HL-60/S4 (cell line): Measurements from ENCODE around the gene HLCS.

Source experiments
- in situ Hi-C: fragments of 300-500 bp; cut with MboI; formaldehyde crosslinking; loops from 2 replicates; pipeline ENCODE4 v1.14.3; 2022; ENCODE audit warnings: low sequenced_read_pairs

HLCS gene

GRCh38 chr21:36985751-36986594, 19.5 kb upstream of the HLCS start:
- in situ Hi-C loops, result no loop called here

GRCh38 chr21:36981977-36982700, 15.7 kb upstream of the HLCS start:
- in situ Hi-C loops, result no loop called here

DNA sequence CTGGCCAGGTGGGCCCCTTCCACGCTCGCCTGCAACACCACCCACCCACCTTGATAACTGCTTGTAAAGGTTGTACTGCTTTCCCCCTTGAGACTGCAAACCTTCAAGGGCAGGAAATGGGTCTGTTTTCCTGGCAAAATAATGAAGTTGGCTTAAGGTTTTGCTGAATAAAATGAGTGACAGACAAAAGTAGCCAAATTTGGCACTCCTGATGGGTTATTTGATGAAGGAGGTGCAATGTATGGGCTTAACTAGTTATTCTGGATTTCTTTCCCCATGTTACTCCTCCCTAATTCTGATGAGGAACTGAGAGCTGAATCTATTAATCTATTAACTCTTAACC, 14.6 kb upstream of the HLCS start:
- in situ Hi-C loops, result no loop called here

- in situ Hi-C loops, result no loop called here
These were observed 14.0 kb upstream of the HLCS start for GRCh38 chr21:36980280-36981048.

DNA sequence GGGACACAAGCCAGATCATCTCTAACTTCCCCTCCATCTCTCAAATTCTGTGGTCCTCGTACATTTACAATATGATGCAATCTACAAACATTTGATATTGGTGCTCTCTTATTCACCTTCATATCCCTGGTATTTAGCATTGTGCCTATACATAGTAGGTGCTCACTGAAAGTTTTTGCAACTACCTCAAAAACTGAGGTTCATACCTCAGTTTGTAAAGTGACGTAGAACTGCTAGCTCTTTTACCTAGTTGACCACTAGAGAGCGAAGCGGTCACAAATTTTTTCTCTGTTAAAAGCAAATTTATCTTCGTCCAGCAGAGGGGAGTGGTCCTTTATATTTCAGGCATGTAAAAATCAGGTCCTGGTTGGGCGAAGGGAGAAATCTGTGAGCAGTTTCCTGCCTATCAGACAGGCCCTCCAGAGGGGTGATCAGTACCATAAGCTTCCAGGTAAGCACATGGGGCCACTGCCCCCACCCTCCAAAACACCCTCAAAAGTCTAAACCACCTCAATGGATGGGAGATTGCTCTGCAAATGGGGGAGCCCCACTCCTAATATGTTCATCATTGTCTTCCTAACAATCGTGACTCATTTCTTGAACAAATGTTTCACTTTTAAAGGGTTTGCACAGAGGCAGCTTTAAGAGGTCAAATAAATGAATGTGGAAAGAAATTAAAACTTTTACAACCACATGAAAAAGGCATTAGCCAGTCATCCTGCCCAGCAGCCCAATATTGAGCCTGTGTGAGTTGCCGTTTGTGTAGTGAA, 10.6 kb upstream of the HLCS start:
- in situ Hi-C loops, result no loop called here

- in situ Hi-C loops, result no loop called here
These were observed 9.9 kb upstream of the HLCS start for GRCh38 chr21:36976228-36976861.

GRCh38 chr21:36974851-36975192, 8.4 kb upstream of the HLCS start:
- in situ Hi-C loops, result no loop called here

DNA sequence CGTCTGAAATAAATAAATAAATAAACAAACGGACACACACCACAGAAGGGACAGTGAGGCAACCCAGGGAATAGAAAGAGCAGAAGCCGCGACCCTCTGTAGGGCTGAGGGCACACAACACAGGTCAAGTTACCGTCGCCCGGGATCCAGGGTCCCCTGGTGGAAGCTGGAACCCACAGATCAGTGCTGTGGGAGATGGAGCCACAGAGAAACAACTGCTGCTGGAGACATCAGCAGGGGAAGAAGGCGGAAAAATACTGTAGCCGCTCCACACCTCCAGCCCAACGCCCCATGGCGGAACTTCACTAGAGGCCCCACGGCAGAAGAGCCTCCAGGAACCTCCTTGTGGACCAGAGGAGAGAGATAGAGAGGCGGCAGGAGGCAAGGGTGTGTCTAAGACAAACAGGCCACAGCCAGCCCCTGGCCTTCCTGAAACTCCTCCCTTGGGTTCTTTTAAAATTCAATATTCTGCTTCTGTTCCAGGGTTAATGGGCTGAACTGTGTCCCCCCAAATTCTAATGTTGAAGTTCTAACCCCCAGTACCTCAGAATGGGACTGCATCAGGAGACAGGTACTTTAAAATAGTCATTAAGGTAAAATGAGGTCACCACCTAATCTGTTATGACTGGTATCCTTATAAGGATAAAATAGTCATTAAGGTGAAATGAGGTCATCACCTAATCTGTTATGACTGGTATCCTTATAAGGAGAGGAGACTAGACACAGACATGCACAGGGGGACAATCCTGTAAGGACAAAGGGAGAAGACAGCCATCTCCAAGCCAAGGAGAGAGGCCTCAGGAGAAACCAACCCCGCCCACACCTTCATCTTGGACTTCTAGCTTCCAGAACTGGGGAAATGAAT, 7.7 kb upstream of the HLCS start:
- in situ Hi-C loops, result no loop called here

DNA sequence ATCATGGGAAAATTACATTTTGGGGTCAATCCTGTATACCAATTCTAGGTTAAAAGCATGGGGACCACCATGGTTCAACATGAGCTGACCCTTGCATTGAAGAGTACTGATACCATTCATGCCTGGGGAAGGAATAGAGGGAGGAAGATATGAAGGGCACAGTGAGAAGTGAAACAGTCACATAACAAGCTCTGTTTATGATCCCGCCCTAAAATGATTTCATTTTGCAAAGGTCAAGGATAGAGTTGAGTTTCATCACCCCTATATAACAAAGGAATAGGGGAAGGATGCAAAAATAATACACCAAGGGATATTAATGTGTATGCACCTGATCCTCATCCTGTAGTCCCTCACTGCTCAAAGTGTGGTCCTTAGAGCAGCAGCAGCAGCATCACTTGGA, 2.5 kb upstream of the HLCS start:
- in situ Hi-C loops, result no loop called here

GRCh38 chr21:36968414-36968813, 1.9 kb upstream of the HLCS start:
- in situ Hi-C loops, result no loop called here

DNA sequence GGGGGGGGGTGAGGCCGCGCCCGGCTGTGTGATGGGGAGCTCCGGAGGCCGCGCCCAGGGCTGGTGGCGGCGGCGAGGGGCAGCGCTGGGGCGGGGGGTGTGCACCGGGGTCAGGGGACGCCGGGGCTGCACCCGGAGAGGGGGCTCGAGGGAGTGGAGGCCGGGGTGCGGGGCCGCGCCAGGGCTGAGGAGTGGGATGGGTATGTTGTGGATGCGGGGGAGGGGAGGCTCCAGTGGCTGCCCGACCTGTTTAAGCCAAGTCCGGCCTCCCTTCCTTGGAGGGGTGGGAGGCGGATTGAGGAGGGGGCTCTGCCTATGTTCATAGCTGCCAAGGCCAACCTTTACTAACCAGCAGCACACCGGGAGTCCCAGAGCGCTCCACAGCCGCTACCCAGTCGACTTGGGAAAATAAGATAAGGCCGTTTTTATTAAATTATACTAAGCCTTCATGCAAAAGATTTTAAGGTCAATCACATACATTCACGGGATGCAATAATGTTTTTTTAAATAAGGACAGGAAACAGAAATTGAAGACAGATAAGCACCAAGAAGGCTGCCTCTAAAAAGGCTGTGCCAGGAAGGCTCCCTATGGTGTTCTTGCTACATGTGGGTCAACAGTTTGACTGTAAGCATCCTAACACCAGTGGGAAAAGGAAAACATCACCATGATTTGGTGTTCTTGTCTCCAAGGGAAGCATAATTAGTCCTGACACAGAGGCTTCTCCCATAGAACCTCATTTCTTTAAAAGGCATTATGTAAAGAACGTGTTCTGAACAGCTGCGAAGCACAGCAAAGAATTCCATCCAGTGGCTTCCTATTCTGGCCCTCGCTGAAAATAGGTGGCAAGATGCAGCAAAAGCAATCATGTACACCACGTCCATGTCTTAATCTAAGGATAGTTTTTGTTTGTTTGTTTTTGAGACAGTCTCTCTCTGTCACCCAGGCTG, 626 bp upstream of the HLCS start:
- in situ Hi-C loops, result no loop called here

DNA sequence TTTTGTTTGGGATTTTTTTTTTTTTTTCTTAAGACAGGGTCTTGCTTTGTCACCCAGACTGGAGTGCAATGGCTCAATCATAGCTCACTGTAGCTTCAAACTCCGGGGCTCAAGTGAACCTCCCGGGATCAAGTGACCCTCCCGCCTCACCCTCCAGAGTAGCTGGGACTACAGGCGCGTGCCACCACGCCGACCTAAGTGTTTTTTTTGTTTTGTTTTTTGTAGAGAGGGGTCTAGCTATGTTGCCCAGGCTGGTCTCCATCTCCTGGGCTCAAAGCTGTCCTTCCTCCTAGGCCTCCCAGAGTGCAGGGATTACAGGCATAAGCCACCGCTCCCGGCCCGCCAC, 776 bp downstream of the HLCS start:
- in situ Hi-C loops, result no loop called here

- in situ Hi-C loops, result no loop called here
These were observed 1.4 kb downstream of the HLCS start for GRCh38 chr21:36964827-36965719.

DNA sequence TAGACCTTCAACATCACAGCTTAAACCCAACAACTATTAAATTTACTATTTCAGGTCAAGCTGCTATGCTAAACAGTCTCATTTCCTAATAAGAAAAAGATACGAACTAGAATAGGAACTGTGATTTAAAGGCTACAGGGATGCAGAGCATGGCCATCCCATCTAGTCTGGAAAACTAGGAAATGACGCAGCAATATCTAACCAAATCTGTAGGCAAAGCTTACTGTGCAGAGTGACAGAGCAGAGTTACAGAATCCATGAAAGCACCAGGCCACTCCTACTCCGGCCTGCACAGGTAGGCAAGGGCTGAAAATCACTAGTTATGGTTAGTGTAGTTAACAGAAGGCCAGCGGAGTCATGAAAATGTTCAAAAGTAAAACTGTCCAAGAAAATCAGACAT, 2.1 kb downstream of the HLCS start:
- in situ Hi-C loops, result no loop called here

DNA sequence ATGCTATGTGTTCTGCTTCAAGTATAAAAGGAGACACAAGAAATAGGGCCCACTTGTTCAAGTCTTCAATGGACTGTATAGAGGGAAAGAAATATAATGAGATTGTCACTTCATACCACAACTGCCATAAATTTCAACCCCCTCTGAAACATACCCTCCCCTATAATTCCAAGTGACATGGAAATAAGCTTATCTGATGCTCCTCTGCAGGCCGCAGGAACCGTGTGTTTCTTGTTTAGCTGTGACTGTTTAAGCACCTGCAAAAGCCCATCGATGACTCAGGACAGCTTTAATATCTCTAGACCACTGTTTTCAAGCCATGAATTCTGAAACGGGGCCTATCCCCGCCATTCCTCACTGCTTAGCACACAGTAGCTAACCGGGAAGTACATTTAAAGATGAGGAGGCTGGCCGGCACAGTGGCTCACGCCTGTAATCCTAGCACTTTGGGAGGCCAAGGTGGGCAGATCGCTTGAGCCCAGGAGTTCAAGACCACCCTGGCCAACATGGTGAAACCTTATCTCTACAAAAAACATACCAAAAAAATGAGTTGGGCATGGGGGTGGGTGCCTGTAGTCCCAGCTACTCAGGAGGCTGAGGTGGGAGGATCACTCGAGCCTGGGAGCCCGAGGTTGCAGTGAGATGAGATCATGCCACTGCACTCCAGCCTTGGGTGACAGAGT, 4.2 kb downstream of the HLCS start:
- in situ Hi-C loops, result no loop called here

DNA sequence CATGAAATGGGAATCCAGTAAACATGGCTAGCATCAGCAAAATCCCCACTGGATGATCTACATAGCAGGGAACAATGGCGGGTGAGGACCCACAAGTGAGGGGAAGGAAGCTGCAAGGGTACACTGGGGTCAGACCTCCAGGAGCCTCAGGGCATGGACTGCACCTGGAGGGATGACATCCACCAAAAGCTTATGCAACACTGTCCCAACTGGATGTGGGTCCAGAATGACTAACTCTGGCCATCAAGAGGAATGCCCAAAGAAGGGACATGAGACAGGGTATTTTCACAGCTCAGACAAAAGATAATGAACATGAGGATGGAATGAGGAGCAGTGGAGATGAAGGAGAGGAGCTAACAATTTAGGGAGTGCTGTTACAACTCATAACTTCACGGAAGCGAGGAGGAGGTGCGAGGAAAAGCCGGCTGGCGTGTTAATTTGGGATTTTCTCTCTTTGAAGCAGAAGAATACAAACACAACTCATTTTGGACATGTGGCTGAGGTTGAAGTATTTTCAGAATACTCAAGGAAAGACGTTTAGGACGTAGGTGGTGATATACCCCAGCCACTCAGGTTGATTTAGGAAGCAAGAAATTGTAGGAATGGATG, 5.7 kb downstream of the HLCS start:
- in situ Hi-C loops, result no loop called here
